Cardiac fibroblast (primary cell): ENCODE results near the gene ZNF219.

Experiments used
- DNase-seq, 2 donors: peaks; one replicate each; pipeline versions ENCODE4 v3.0.0 to v3.0.0-alpha.2; 2010; ENCODE audit warnings: low read depth in 2 of 2
- H3K4me3 ChIP-seq, 2 donors: replicated peaks in 1 of 2; 1 replicate in 1 of 2; 2 replicates in 1 of 2; pipeline ENCODE4 v1.5.1; 2011; ENCODE audit warnings: low read depth in 2 of 2, low read length in 2 of 2, mild to moderate bottlenecking in 2 of 2, moderate library complexity in 1 of 2
- CTCF ChIP-seq: IDR thresholded peaks from one replicate; pipeline ENCODE4 v1.5.1; 2011; ENCODE audit warnings: low read depth, mild to moderate bottlenecking, low read length, inconsistent platforms

Gene ZNF219

DNA sequence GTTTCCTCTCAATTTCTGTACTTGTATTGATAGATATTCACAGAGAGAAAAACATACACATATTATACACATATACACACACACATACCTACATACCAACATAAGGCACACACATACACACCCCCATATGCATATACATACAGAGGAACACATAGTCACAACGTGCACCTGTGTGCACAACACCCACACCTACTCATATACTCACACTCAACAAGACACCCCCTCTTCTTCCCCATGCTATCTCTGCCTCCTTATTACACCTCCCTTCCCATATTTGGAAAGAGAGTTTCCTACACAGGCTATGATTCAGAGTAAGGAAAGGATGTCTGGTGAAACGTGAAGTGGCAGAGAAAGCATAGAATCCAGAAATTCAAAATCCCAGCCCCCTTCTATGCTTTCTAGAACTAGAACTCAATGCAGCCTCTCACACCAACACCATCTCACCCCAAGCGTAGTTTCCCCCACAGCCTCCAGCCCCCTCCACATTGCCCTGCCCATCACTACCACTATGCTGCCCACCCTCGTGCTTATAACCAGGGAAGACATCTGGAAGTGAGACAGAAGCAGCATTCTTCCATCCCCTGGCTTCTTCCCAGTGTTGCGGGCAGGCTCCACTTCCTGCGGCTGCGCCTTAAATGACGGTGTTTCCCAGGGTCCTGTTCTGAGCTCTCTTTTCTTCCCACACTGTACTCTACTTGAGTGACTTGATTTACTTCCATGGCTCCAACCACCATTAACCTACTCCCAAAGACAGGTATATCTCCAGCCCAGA, 38.4 kb downstream of the ZNF219 start:
- DNase-seq, result no peak
- TF ChIP-seq CTCF, result no peak

GRCh38 chr14:21058903-21059302, 39.6 kb downstream of the ZNF219 start:
- DNase-seq, result no peak

More for the DNA sequence above, 38.4 kb downstream of the ZNF219 start:
- no peak overlapping the region for H3K4me3 ChIP-seq

DNA sequence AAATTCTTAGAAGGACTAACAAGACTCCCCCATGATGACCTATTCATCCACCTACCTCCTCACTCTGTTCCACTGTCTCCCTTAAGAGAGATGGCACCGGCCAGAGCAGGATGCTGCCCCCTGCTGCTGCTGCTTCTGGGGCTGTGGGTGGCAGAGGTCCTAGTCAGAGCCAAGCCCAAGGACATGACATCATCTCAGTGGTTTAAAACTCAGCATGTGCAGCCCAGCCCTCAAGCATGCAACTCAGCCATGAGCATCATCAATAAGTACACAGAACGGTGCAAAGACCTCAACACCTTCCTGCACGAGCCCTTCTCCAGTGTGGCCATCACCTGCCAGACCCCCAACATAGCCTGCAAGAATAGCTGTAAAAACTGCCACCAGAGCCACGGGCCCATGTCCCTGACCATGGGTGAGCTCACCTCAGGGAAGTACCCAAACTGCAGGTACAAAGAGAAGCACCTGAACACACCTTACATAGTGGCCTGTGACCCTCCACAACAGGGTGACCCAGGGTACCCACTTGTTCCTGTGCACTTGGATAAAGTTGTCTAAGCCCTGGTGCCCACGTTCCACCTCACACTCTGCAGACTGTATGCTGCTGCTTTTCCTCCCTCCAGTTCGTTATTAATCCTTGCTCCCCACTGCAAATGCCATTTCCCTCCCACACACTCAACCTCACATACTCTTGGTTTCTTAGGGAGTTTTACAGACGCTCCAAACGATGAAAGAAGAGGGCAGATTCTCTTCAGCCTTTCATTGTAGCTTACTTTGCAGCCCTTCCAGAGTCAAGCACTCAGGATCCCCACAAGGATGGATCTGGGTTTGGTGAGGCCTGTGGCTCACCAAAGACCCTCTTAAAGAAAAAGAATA, 40.4 kb downstream of the ZNF219 start, which contains the start of gene RNASE8:
Gene RNASE8, plus strand, starts transcription at position 20 of the 873 bp plus-strand sequence. Its CDS starts 71 bp downstream, at position 91.
- no peak within 1 kb of the TSS for H3K4me3 ChIP-seq
- no peak for DNase-seq
- TF ChIP-seq CTCF, result no peak

More at GRCh38 chr14:21058903-21059302, 39.6 kb downstream of the ZNF219 start:
- no peak for TF ChIP-seq CTCF
- H3K4me3 ChIP-seq, result no peak overlapping the region

- TF ChIP-seq CTCF, result no peak
- DNase-seq, result peak; percentile 46 to 64
Measured at GRCh38 chr14:21056520-21057163, 41.8 kb downstream of the ZNF219 start.

GRCh38 chr14:21055432-21056117, 42.9 kb downstream of the ZNF219 start:
- DNase-seq, result no peak
- H3K4me3 ChIP-seq, result no peak overlapping the region
- no peak for TF ChIP-seq CTCF

More at GRCh38 chr14:21056520-21057163, 41.8 kb downstream of the ZNF219 start:
- H3K4me3 ChIP-seq, result no peak overlapping the region

DNA sequence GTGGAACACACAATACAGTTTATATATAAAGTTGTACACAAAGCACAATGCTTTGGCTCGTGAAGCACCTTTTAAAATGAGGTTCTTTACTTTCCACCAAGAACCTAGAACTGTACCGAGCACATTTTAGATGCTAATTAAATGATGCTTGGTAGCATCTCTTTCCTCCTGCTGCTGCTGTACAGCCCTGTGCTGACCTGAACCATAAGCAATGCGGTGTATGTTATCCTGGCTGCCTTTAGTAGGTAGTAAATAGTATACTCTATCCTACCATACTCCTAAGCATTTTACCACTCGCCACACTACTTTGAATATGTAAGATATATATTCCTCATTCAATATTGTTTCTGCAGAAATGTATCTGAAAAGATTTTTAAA, 43.7 kb downstream of the ZNF219 start:
- no peak for DNase-seq
- no peak overlapping the region for H3K4me3 ChIP-seq
- no peak for TF ChIP-seq CTCF
